HFFc6 (cell line): ENCODE data around the gene RPL39. TPM values are rescaled to one million over a fixed set of nuclear protein-coding genes. Genes with fewer than 3 reads are reported as not detected.
"Not testable (repeated sequence)": the region's sequence is repeated elsewhere in the genome, so short reads cannot be mapped to it uniquely, and the experiment has no call there.

ENCODE experiments used
- DNase-seq: peaks from one replicate; pipeline ENCODE4 v3.0.0-alpha.2; 2018
- H3K27ac Mint-ChIP-seq: 2 replicates; pipeline ENCODE4 v1.8.0; 2020; ENCODE audit warnings: mild to moderate bottlenecking, mixed read lengths
- H3K27me3 Mint-ChIP-seq: 2 replicates; pipeline ENCODE4 v1.8.0; 2021; ENCODE audit warnings: mild to moderate bottlenecking, moderate library complexity, mixed read lengths; ENCODE audit not compliant: insufficient read depth
- H3K36me3 Mint-ChIP-seq: 2 replicates; pipeline ENCODE4 v1.8.0; 2021; ENCODE audit warnings: low read depth, mixed read lengths
- H3K4me1 Mint-ChIP-seq: 2 replicates; pipeline ENCODE4 v1.8.0; 2020; ENCODE audit warnings: low read depth, mixed read lengths
- H3K4me3 Mint-ChIP-seq: 2 replicates; pipeline ENCODE4 v1.8.0; 2020; ENCODE audit warnings: mild to moderate bottlenecking, moderate library complexity, mixed read lengths
- H3K9me3 Mint-ChIP-seq: 2 replicates; pipeline ENCODE4 v1.8.0; 2020; ENCODE audit warnings: mild to moderate bottlenecking, mixed read lengths
- CTCF ChIP-seq: fragments of 200-600 bp; sonication (generic); IDR thresholded peaks from 2 replicates; pipeline ENCODE4 v1.5.0; 2021; ENCODE audit warnings: antibody characterized with exemption, mild to moderate bottlenecking
- total RNA-seq, 6 experiments: library from RNA; stranded (reverse); fragmentation: NEBNext Ultra II Directional; extraction: Animal tissue kit (Norgen Biotek cat#: 25700); gene quantifications; 2 replicates in 1 of 6; 3 replicates in 5 of 6; pipeline ENCODE4 v1.2.3, GENCODE V29; 2021

Gene RPL39
- total RNA-seq, 6 experiments from 2014 or later: 1,260 to 1,533 (median 1,345) TPM

GRCh38 chrX:119753639-119754257 lies 37.7 kb downstream of the RPL39 start:
- DNase-seq: peak; percentile 27
- Mint-ChIP-seq H3K4me1 (no peaks in the 10 kb centered on the region), H3K36me3 (no peaks in the 10 kb centered on the region), H3K27ac (no peak overlapping the region), H3K4me3 (no peak overlapping the region), H3K9me3 (no peaks in the 10 kb centered on the region), H3K27me3 (no peaks in the 10 kb centered on the region; the same call in 1 of the 2 replicates)
- TF ChIP-seq CTCF: peak; percentile 71

- H3K27ac Mint-ChIP-seq: no peak overlapping the region
- no peak for DNase-seq
- H3K9me3 Mint-ChIP-seq: no peaks in the 10 kb centered on the region
- no peak overlapping the region for H3K4me3 Mint-ChIP-seq
- no peaks in the 10 kb centered on the region for H3K36me3 Mint-ChIP-seq
- no peaks in the 10 kb centered on the region; the same call in 1 of the 2 replicates for H3K27me3 Mint-ChIP-seq
- no peak for TF ChIP-seq CTCF
- no peaks in the 10 kb centered on the region for H3K4me1 Mint-ChIP-seq
Observed at GRCh38 chrX:119753001-119753400, 38.4 kb downstream of the RPL39 start.

- H3K27me3 Mint-ChIP-seq, DNase-seq, H3K4me1 Mint-ChIP-seq, H3K36me3 Mint-ChIP-seq, H3K27ac Mint-ChIP-seq, H3K4me3 Mint-ChIP-seq, H3K9me3 Mint-ChIP-seq: not testable (repeated sequence)
Observed at GRCh38 chrX:119750751-119751150, 40.7 kb downstream of the RPL39 start.

GRCh38 chrX:119750131-119750530 lies 41.3 kb downstream of the RPL39 start:
- not testable (repeated sequence) for H3K4me3 Mint-ChIP-seq, H3K4me1 Mint-ChIP-seq

GRCh38 chrX:119745283-119745848 lies 46.1 kb downstream of the RPL39 start:
- no peaks in the 10 kb centered on the region for H3K36me3 Mint-ChIP-seq
- H3K27me3 Mint-ChIP-seq: peaks cover 4% of the 10 kb centered on the region
- H3K27ac Mint-ChIP-seq: no peak overlapping the region
- TF ChIP-seq CTCF: no peak
- no peak overlapping the region for H3K4me3 Mint-ChIP-seq
- no peak for DNase-seq
- no peaks in the 10 kb centered on the region for H3K4me1 Mint-ChIP-seq
- H3K9me3 Mint-ChIP-seq: no peaks in the 10 kb centered on the region

More at GRCh38 chrX:119750131-119750530, 41.3 kb downstream of the RPL39 start:
- not testable (repeated sequence) for H3K27ac Mint-ChIP-seq, DNase-seq, H3K27me3 Mint-ChIP-seq, H3K36me3 Mint-ChIP-seq, H3K9me3 Mint-ChIP-seq

GRCh38 chrX:119738742-119739141 lies 52.7 kb downstream of the RPL39 start:
- Mint-ChIP-seq H3K36me3 (no peaks in the 10 kb centered on the region), H3K9me3 (no peaks in the 10 kb centered on the region), H3K4me1 (peaks cover 7% of the 10 kb centered on the region; the same call in 1 of the 2 replicates), H3K27me3 (peaks cover 3% of the 10 kb centered on the region), H3K4me3 (no peak overlapping the region), H3K27ac (no peak overlapping the region)
- no peak for TF ChIP-seq CTCF
- no peak for DNase-seq

Other genes starting within 250 kb of the RPL39 start
- gene STEEP1, start 226.2 kb downstream of the RPL39 start, total RNA-seq: 10 to 100 TPM; 23.2 to 28.8 (median 24.4) TPM
- gene UBE2A, start 217.1 kb downstream of the RPL39 start, total RNA-seq: 10 to 100 TPM; 83.5 to 99.4 (median 94.4) TPM
- 10 to 100 TPM in 1 of 6 experiments, 1 to 10 TPM in 5; 7.5 to 10.6 (median 8.9) TPM for gene NKRF, start 185.2 kb downstream of the RPL39 start, total RNA-seq
- gene SEPTIN6, start 98.5 kb downstream of the RPL39 start, total RNA-seq: 10 to 100 TPM; 17.2 to 19.5 (median 18.5) TPM
- gene SOWAHD, start 33.0 kb downstream of the RPL39 start, total RNA-seq: under 1 TPM in 5 of 6 experiments, not detected in 1; 0.12 to 0.29 (median 0.24) TPM
- gene UPF3B, start 61.3 kb upstream of the RPL39 start, total RNA-seq: 1 to 10 TPM; 5.1 to 7.2 (median 6.5) TPM
- gene RNF113A, start 80.1 kb upstream of the RPL39 start, total RNA-seq: 10 to 100 TPM; 12.2 to 17.0 (median 14.9) TPM
- gene NDUFA1, start 80.2 kb upstream of the RPL39 start, total RNA-seq: 100 to 1,000 TPM in 2 of 6 experiments, 10 to 100 TPM in 4; 70.0 to 114 (median 97.1) TPM
- not detected for gene AKAP14, start 104.3 kb upstream of the RPL39 start, total RNA-seq
- gene NKAP, start 152.1 kb upstream of the RPL39 start, total RNA-seq: 1 to 10 TPM; 5.7 to 7.5 (median 6.7) TPM